Calu3 (cell line): ENCODE data around the gene TNFRSF19. TPM values are rescaled to one million over a fixed set of nuclear protein-coding genes. Genes with fewer than 3 reads are reported as not detected.

Source experiments
- BruUV-seq: library from RNA; stranded (reverse); fragments of 400-500 nt; replicated peaks from 2 replicates; lab custom pipeline; 2021; lab: Mats Ljungman, UMichigan
- CTCF ChIA-PET: fragments of 300-600 bp; sonication (Branson Sonifier 250); formaldehyde crosslinking; loops from one replicate; lab custom pipeline; 2022; ENCODE audit warnings: antibody characterized with exemption; lab: Charles Lee
- DNase-seq: peaks from one replicate; pipeline ENCODE4 v3.0.0; 2022
- H3K27ac Mint-ChIP-seq: one replicate; pipeline ENCODE4 v1.8.0; 2022; ENCODE audit warnings: mixed read lengths; ENCODE audit not compliant: unreplicated experiment
- H3K27me3 Mint-ChIP-seq: one replicate; pipeline ENCODE4 v1.8.0; 2022; ENCODE audit warnings: mixed read lengths; ENCODE audit not compliant: unreplicated experiment
- H3K36me3 Mint-ChIP-seq: one replicate; pipeline ENCODE4 v1.8.0; 2022; ENCODE audit warnings: mild to moderate bottlenecking, moderate library complexity, mixed read lengths; ENCODE audit not compliant: insufficient read depth, unreplicated experiment
- H3K4me1 Mint-ChIP-seq: one replicate; pipeline ENCODE4 v1.8.0; 2022; ENCODE audit warnings: mild to moderate bottlenecking, low read depth, mixed read lengths; ENCODE audit not compliant: unreplicated experiment
- H3K4me3 Mint-ChIP-seq: one replicate; pipeline ENCODE4 v1.8.0; 2022; ENCODE audit warnings: mild to moderate bottlenecking, low read depth, moderate library complexity, mixed read lengths; ENCODE audit not compliant: unreplicated experiment
- H3K9me3 Mint-ChIP-seq: one replicate; pipeline ENCODE4 v1.8.0; 2022; ENCODE audit warnings: low read depth, mixed read lengths; ENCODE audit not compliant: unreplicated experiment
- intact Hi-C: fragments of 100-400 bp; cut with micrococcal nuclease; formaldehyde crosslinking; loops from one replicate; pipeline ENCODE4 v1.10.0; 2022; ENCODE audit not compliant: unreplicated experiment
- total RNA-seq: library from RNA; stranded (reverse); gene quantifications from 2 replicates; pipeline ENCODE4 v1.2.3, GENCODE V29; 2022
- TF ChIP-seq, protein P1 (sequence below): fragments of 200-600 bp; IDR thresholded peaks from one replicate; pipeline ENCODE4 v1.8.0; 2022; ENCODE audit warnings: antibody characterized with exemption; ENCODE audit not compliant: unreplicated experiment

The TNFRSF19 gene
- total RNA-seq, 1 experiment from 2014 or later = 38.3 TPM

DNA sequence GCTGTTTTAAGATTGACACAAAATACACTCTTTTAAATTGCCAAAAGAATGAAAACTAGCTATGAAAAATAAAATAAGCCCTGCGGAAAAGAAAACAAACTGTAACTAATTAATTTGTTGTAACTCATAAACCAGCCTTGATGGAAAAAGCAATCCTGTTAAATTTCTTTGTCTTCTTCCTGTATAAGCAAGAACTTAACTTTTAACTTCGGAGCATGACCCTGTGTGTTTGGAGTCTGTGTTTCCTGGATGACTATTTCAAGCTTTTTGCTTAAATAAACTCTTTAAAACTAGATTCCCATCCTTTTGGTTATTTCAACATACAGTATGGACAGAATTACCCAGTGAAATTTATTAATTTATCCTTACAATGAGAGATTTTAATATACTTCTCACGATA is 122.6 kb downstream of the TNFRSF19 start:
- CTCF ChIA-PET = no interaction called here
- Mint-ChIP-seq H3K27me3 (no peaks in the 10 kb centered on the region), H3K36me3 (no peaks in the 10 kb centered on the region), H3K27ac (no peak overlapping the region), H3K4me1 (no peaks in the 10 kb centered on the region), H3K4me3 (no peak overlapping the region), H3K9me3 (no peaks in the 10 kb centered on the region)
- TF ChIP-seq, protein P1, sequence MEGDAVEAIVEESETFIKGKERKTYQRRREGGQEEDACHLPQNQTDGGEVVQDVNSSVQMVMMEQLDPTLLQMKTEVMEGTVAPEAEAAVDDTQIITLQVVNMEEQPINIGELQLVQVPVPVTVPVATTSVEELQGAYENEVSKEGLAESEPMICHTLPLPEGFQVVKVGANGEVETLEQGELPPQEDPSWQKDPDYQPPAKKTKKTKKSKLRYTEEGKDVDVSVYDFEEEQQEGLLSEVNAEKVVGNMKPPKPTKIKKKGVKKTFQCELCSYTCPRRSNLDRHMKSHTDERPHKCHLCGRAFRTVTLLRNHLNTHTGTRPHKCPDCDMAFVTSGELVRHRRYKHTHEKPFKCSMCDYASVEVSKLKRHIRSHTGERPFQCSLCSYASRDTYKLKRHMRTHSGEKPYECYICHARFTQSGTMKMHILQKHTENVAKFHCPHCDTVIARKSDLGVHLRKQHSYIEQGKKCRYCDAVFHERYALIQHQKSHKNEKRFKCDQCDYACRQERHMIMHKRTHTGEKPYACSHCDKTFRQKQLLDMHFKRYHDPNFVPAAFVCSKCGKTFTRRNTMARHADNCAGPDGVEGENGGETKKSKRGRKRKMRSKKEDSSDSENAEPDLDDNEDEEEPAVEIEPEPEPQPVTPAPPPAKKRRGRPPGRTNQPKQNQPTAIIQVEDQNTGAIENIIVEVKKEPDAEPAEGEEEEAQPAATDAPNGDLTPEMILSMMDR = no peak
- intact Hi-C loops = no loop called here
- no peak for DNase-seq
- no TSS peak for BruUV-seq

DNA sequence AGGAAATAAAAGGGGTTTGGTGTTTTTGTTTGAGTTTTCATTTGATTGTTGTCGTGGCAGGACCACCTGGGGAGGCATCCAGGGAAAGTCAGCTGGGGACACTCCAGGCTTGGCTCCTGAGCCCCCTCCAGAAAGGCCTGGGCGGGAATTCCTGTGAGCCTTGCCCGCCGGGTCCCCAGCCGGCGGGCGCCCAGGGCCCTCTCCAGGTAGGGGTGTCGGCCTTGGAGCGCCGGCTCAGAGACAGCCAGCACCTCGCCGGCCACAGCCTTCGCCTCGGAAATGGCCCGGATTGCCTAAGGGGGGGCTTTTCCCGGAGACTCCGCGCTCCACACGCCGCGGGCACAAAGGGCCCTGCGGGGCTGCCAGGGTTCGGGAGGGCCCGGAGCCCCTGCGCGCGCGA is 125.0 kb downstream of the TNFRSF19 start:
- no peak for DNase-seq
- no TSS peak for BruUV-seq
- H3K4me3 Mint-ChIP-seq = no peak overlapping the region
- no peaks in the 10 kb centered on the region for H3K36me3 Mint-ChIP-seq
- intact Hi-C loops = no loop called here
- no peaks in the 10 kb centered on the region for H3K27me3 Mint-ChIP-seq
- TF ChIP-seq, protein P1 = no peak
- CTCF ChIA-PET = no interaction called here
- H3K27ac Mint-ChIP-seq = no peak overlapping the region
- no peaks in the 10 kb centered on the region for H3K4me1 Mint-ChIP-seq
- H3K9me3 Mint-ChIP-seq = no peaks in the 10 kb centered on the region

DNA sequence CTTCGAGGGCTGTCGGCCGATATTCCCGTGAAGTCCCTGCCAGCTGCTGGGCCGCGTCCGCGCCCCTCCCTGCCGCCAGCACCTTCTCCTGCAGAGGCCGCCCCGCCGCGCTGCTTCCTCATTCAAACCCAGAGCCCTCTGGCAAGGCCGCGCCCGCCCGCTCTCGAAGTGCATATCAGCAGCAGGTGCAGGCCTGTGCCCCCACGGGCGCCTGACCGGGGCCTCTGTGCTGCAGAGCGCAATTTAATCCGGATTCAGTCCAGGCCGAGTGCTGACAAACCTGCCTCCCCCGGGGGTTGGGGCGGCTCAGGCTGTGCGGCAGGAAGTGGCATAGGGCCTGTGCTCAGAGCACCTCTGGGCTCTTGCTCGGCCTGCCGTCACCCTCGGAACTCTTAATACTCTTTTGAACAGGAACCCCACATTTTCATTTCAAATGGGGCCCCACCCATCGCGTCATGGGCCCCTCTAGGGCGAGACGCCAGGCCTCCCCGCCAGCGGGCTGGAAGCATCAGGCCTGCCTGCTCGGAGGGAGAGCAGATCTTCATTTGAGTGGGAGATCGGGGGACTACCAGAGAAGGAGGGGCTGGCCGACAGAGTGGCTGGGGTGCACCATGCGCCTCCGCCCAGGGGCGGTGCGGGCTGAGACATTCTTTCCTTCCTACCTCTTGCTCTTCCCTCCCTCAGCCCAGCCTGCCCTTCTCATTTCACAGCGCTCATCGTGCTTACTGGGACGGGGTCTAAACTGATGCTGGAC is 125.7 kb downstream of the TNFRSF19 start:
- CTCF ChIA-PET = no interaction called here
- no peak overlapping the region for H3K27ac Mint-ChIP-seq
- no peaks in the 10 kb centered on the region for H3K4me1 Mint-ChIP-seq
- H3K9me3 Mint-ChIP-seq = no peaks in the 10 kb centered on the region
- no peaks in the 10 kb centered on the region for H3K27me3 Mint-ChIP-seq
- BruUV-seq = no TSS peak
- TF ChIP-seq, protein P1 = no peak
- no peak for DNase-seq
- H3K4me3 Mint-ChIP-seq = no peak overlapping the region
- intact Hi-C loops = no loop called here
- no peaks in the 10 kb centered on the region for H3K36me3 Mint-ChIP-seq

DNA sequence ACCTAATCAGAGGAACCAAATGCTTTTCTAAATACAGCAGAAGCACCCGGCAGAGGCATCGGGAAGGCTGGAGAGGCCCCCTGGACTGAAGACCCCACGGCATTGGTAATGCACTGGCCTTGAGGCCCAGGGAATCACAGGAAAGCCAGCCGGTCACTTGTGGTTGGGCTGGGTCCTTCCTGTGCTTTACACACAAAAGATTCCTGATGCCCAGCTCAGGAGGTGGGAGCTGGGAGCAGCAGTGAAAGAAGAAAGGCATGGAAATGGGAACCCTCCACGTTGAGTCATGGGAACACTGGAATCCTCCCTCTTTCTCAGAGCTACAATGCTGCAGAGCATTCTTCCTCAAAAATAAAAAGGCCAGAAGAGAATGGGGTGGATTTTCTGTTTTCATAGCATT is 126.4 kb downstream of the TNFRSF19 start:
- Mint-ChIP-seq H3K4me3 (no peak overlapping the region), H3K27me3 (no peaks in the 10 kb centered on the region), H3K27ac (no peak overlapping the region), H3K4me1 (no peaks in the 10 kb centered on the region), H3K9me3 (no peaks in the 10 kb centered on the region), H3K36me3 (no peaks in the 10 kb centered on the region)
- TF ChIP-seq, protein P1 = no peak
- intact Hi-C loops = no loop called here
- CTCF ChIA-PET = no interaction called here
- BruUV-seq = no TSS peak
- no peak for DNase-seq
